ENCODE measurements around the gene ZKSCAN1. TPM values are rescaled to one million over a fixed set of nuclear protein-coding genes. Genes with fewer than 3 reads are reported as not detected.
A peak's percentile ranks its signal among the peaks of the same experiment; 100 is the strongest.

ZKSCAN1 gene
- total RNA-seq, 1 experiment from 2014 or later = 14.2 TPM

GRCh38 chr7:100080907-100081534 lies 65.6 kb downstream of the ZKSCAN1 start:
- DNase-seq (ENCODE audit: low read depth) = peak; percentile 46

GRCh38 chr7:100081535-100082102 lies 66.2 kb downstream of the ZKSCAN1 start, which contains the start of gene ZNF3:
Gene ZNF3 (minus strand): TSS chr7:100081723. CDS start chr7:100077357, 4,366 bp downstream.
- DNase-seq (ENCODE audit: low read depth) = peak; percentile 100

- no peak for DNase-seq (ENCODE audit: low read depth)
Measured at GRCh38 chr7:100082978-100083377, 67.6 kb downstream of the ZKSCAN1 start.

- DNase-seq (ENCODE audit: low read depth) = no peak
Measured at GRCh38 chr7:100085515-100085914, 70.1 kb downstream of the ZKSCAN1 start.

GRCh38 chr7:100087055-100087750 lies 71.8 kb downstream of the ZKSCAN1 start:
- DNase-seq (ENCODE audit: low read depth) = peak; percentile 97

- DNase-seq (ENCODE audit: low read depth) = no peak
Measured at GRCh38 chr7:100088095-100088620, 72.8 kb downstream of the ZKSCAN1 start.

- DNase-seq (ENCODE audit: low read depth) = peak; percentile 95
Measured at GRCh38 chr7:100088621-100089457, 73.4 kb downstream of the ZKSCAN1 start, which contains the start of gene COPS6. Gene COPS6 (plus strand): TSS chr7:100088969. CDS start chr7:100088991, 22 bp downstream.

- DNase-seq (ENCODE audit: low read depth) = peak; percentile 68
Measured at GRCh38 chr7:100089458-100090196, 74.2 kb downstream of the ZKSCAN1 start.

GRCh38 chr7:100090527-100091410 lies 75.4 kb downstream of the ZKSCAN1 start:
- DNase-seq (ENCODE audit: low read depth) = no peak

Other genes with a start within 250 kb of the ZKSCAN1 start
- gene CYP3A4, start 231.4 kb upstream of the ZKSCAN1 start, total RNA-seq (2014; rRNA removed; shearing (Covaris generic)) = 0.09 and 0.11 TPM in 2 replicates
- not detected in 2 replicates for gene CYP3A43, start 187.6 kb upstream of the ZKSCAN1 start, total RNA-seq (2014; rRNA removed; shearing (Covaris generic))
- gene OR2AE1, start 138.6 kb upstream of the ZKSCAN1 start, total RNA-seq (2014; rRNA removed; shearing (Covaris generic)) = not detected in 2 replicates
- gene TRIM4, start 96.1 kb upstream of the ZKSCAN1 start, total RNA-seq (2014; rRNA removed; shearing (Covaris generic)) = 21.0 and 24.6 TPM in 2 replicates
- not detected in 2 replicates for gene GJC3, start 86.0 kb upstream of the ZKSCAN1 start, total RNA-seq (2014; rRNA removed; shearing (Covaris generic))
- 0.29 and 0.74 TPM in 2 replicates for gene AZGP1, start 39.6 kb upstream of the ZKSCAN1 start, total RNA-seq (2014; rRNA removed; shearing (Covaris generic))
- gene ZSCAN21, start 34.2 kb downstream of the ZKSCAN1 start, total RNA-seq (2014; rRNA removed; shearing (Covaris generic)) = 14.1 and 20.3 TPM in 2 replicates
- 61.4 and 103 TPM in 2 replicates for gene ZNF3, start 66.1 kb downstream of the ZKSCAN1 start, total RNA-seq (2014; rRNA removed; shearing (Covaris generic))
- gene COPS6, start 73.4 kb downstream of the ZKSCAN1 start, total RNA-seq (2014; rRNA removed; shearing (Covaris generic)) = 87.6 and 127 TPM in 2 replicates
- 469 and 539 TPM in 2 replicates for gene MCM7, start 85.8 kb downstream of the ZKSCAN1 start, total RNA-seq (2014; rRNA removed; shearing (Covaris generic))
- 68.9 and 80.6 TPM in 2 replicates for gene AP4M1, start 86.0 kb downstream of the ZKSCAN1 start, total RNA-seq (2014; rRNA removed; shearing (Covaris generic))
- gene TAF6, start 103.8 kb downstream of the ZKSCAN1 start, total RNA-seq (2014; rRNA removed; shearing (Covaris generic)) = 47.3 and 58.6 TPM in 2 replicates
- 11.8 and 16.0 TPM in 2 replicates for gene CNPY4, start 104.0 kb downstream of the ZKSCAN1 start, total RNA-seq (2014; rRNA removed; shearing (Covaris generic))
- gene MBLAC1, start 111.4 kb downstream of the ZKSCAN1 start, total RNA-seq (2014; rRNA removed; shearing (Covaris generic)) = 6.3 and 8.1 TPM in 2 replicates
- gene LAMTOR4, start 133.3 kb downstream of the ZKSCAN1 start, total RNA-seq (2014; rRNA removed; shearing (Covaris generic)) = 225 and 232 TPM in 2 replicates
- gene TRAPPC14, start 143.1 kb downstream of the ZKSCAN1 start, total RNA-seq (2014; rRNA removed; shearing (Covaris generic)) = 9.0 and 15.5 TPM in 2 replicates
- 0.29 and 0.65 TPM in 2 replicates for gene GAL3ST4, start 153.0 kb downstream of the ZKSCAN1 start, total RNA-seq (2014; rRNA removed; shearing (Covaris generic))
- 10.9 and 16.7 TPM in 2 replicates for gene GPC2, start 161.8 kb downstream of the ZKSCAN1 start, total RNA-seq (2014; rRNA removed; shearing (Covaris generic))
- 0.77 and 1.3 TPM in 2 replicates for gene STAG3, start 162.3 kb downstream of the ZKSCAN1 start, total RNA-seq (2014; rRNA removed; shearing (Covaris generic))
- not detected in 2 replicates for gene PVRIG, start 204.4 kb downstream of the ZKSCAN1 start, total RNA-seq (2014; rRNA removed; shearing (Covaris generic))